OCI-LY7 (cell line): ENCODE results near the gene PSG2. TPM values are rescaled to one million over a fixed set of nuclear protein-coding genes. Genes with fewer than 3 reads are reported as not detected.
"Not testable (repeated sequence)": the region's sequence is repeated elsewhere in the genome, so short reads cannot be mapped to it uniquely, and the experiment has no call there.

Experiments used
- BruUV-seq: library from RNA; stranded (reverse); fragments of 400-500 nt; replicated peaks from 2 replicates; lab custom pipeline; 2021; lab: Mats Ljungman, UMichigan
- CTCF ChIA-PET: fragments of 300-600 bp; sonication (Branson Sonifier 250); formaldehyde crosslinking; loops from one replicate; lab custom pipeline; 2022; ENCODE audit warnings: antibody characterized with exemption; ENCODE audit not compliant: unreplicated experiment; lab: Charles Lee
- POLR2A ChIA-PET: fragments of 300-600 bp; sonication (Branson Sonifier 250); formaldehyde crosslinking; loops from one replicate; lab custom pipeline; 2022; ENCODE audit warnings: antibody characterized with exemption; lab: Charles Lee
- DNase-seq: peaks from one replicate; pipeline ENCODE4 v3.0.0-alpha.2; 2015; ENCODE audit warnings: low spot score
- H2AFZ ChIP-seq: fragments of 200-600 bp; sonication (generic), shearing (Covaris generic); 2 replicates; pipeline ENCODE4 v1.6.1; 2014; ENCODE audit warnings: mild to moderate bottlenecking, antibody characterized with exemption, low read length, moderate library complexity
- H3K27ac ChIP-seq: fragments of 200-600 bp; sonication (generic); 2 replicates; pipeline ENCODE4 v1.5.1; 2014; ENCODE audit warnings: mixed run types, low read depth, mild to moderate bottlenecking, moderate library complexity, low read length, inconsistent platforms; ENCODE audit not compliant: poor library complexity, severe bottlenecking
- H3K36me3 ChIP-seq: fragments of 200-600 bp; sonication (generic); 2 replicates; pipeline ENCODE4 v1.6.1; 2014; ENCODE audit warnings: mild to moderate bottlenecking, antibody characterized with exemption, low read length, moderate library complexity, mixed read lengths; ENCODE audit not compliant: insufficient read depth
- H3K4me1 ChIP-seq: fragments of 200-600 bp; sonication (generic); 2 replicates; pipeline ENCODE4 v1.5.1; 2014; ENCODE audit warnings: mild to moderate bottlenecking, low read length; ENCODE audit not compliant: insufficient read depth, poor library complexity, severe bottlenecking
- H3K4me2 ChIP-seq: fragments of 200-600 bp; sonication (generic); 2 replicates; pipeline ENCODE4 v1.6.1; 2014; ENCODE audit warnings: mild to moderate bottlenecking, low read length
- H3K4me3 ChIP-seq: fragments of 200-600 bp; sonication (generic); 2 replicates; pipeline ENCODE4 v1.5.1; 2014; ENCODE audit warnings: mild to moderate bottlenecking, low read depth, low read length; ENCODE audit not compliant: poor library complexity, severe bottlenecking
- H3K79me2 ChIP-seq: fragments of 200-600 bp; sonication (generic); 2 replicates; pipeline ENCODE4 v1.6.1; 2016; ENCODE audit warnings: low read depth, mild to moderate bottlenecking, low read length, moderate library complexity, mixed read lengths; ENCODE audit not compliant: insufficient read depth
- H3K9me2 ChIP-seq: fragments of 200-600 bp; sonication (generic); 2 replicates; pipeline ENCODE4 v1.6.1; 2016; ENCODE audit warnings: mild to moderate bottlenecking, low read length, mixed read lengths; ENCODE audit not compliant: insufficient read depth
- H3K9me3 ChIP-seq: fragments of 200-600 bp; sonication (generic); 2 replicates; pipeline ENCODE4 v1.6.1; 2014; ENCODE audit warnings: mild to moderate bottlenecking, mixed run types, low read length, mixed read lengths
- H4K20me1 ChIP-seq: fragments of 200-600 bp; sonication (generic); 2 replicates; pipeline ENCODE4 v1.6.1; 2014; ENCODE audit warnings: mild to moderate bottlenecking, antibody characterized with exemption, low read length, moderate library complexity, mixed read lengths; ENCODE audit not compliant: insufficient read depth
- EZH2phosphoT487 ChIP-seq: fragments of 200-600 bp; sonication (generic); IDR thresholded peaks from 2 replicates; pipeline ENCODE4 v1.6.1; 2018; ENCODE audit warnings: low read depth, borderline replicate concordance, mild to moderate bottlenecking, mixed run types, antibody characterized with exemption, low read length, moderate library complexity, mixed read lengths
- intact Hi-C: fragments of 100-400 bp; cut with micrococcal nuclease; formaldehyde crosslinking; loops from one replicate; pipeline ENCODE4 v1.10.0; 2022; ENCODE audit not compliant: unreplicated experiment
- total RNA-seq, 2 experiments: library from RNA; depleted of rRNA in 1 of 2; stranded (reverse); fragments of >200 nt in 1 of 2; shearing (Covaris generic) in 1 of 2; gene quantifications; 2 replicates each; pipeline ENCODE4 v1.2.3, GENCODE V29; 2014 to 2022
- TF ChIP-seq, protein P1 (sequence below): fragments of 200-600 bp; sonication (generic); conservative IDR thresholded peaks from 2 replicates; pipeline ENCODE4 v1.5.1; 2014; ENCODE audit warnings: mild to moderate bottlenecking, antibody characterized with exemption, low read length, moderate library complexity, mixed read lengths

The PSG2 gene
- total RNA-seq, 2 experiments from 2014 or later = not detected

DNA sequence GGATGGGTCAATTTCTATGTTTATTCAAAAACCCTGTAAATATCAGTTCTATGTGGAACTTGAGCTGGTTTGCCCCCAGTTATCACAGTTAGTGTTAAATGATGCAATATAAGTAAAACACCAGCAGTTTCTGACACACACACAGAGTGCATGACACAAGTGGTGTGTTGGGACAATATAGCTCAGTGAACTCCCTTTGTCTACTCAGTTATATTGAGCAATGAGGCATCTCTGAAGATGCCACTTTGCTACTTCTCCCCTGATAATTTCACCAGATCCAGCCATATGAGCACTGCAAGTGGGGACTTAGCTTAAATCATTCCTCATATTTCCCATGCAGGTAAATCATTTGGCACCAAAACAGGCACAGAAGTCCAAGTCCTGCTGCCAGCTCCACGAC lies 33.0 kb upstream of the PSG2 start:
- CTCF ChIA-PET, intact Hi-C loops, H4K20me1 ChIP-seq, BruUV-seq, H3K36me3 ChIP-seq, H3K79me2 ChIP-seq, DNase-seq, POLR2A ChIA-PET, H2AFZ ChIP-seq, H3K4me2 ChIP-seq, H3K9me2 ChIP-seq, H3K4me1 ChIP-seq, H3K27ac ChIP-seq, H3K9me3 ChIP-seq, H3K4me3 ChIP-seq: not testable (repeated sequence)

DNA sequence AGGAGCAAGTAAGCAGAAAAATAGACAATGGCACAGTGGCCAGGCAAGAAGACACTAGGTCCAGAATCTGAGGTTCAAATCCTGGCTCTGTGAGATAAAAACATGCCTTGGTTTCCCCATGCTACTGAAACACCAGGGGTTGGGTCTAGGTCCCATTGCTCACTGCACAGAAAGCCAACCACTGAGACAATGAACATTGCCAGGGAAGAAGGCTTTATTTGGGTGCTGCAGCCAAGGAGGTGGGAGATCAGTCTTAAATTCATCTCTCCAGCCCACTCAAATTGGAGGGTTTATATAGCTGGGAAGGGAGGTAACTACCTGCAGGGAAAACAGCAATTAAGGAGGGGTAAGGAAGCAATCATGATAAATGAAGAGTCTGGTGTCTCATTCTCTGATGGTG lies 32.6 kb upstream of the PSG2 start:
- H3K4me2 ChIP-seq, DNase-seq, H3K79me2 ChIP-seq, H3K9me2 ChIP-seq, CTCF ChIA-PET, POLR2A ChIA-PET, H3K27ac ChIP-seq, H3K4me3 ChIP-seq, BruUV-seq, H3K4me1 ChIP-seq, H3K9me3 ChIP-seq, H2AFZ ChIP-seq, H3K36me3 ChIP-seq, H4K20me1 ChIP-seq, intact Hi-C loops: not testable (repeated sequence)

DNA sequence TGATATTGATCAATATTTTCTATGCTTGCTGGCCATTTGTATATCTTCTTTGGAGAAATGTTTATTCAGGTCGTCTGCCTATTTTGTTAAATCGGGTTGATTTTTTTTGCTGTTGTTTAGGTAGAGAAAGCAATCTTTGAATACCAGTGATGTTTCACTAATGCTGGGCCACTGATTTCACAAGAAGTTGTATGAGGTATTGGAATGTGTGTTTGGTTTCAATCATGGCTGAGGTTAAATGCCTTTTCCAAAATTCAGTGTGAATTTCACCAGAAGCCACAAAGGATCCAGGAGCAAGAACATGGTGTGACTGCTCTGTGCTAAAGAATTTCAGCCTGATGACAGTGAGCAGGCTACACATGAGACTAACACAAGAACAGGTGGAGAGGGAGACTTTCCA lies 32.1 kb upstream of the PSG2 start:
- H3K9me3 ChIP-seq, DNase-seq, H3K27ac ChIP-seq, H3K79me2 ChIP-seq, H3K36me3 ChIP-seq, H3K4me1 ChIP-seq, H3K4me2 ChIP-seq, H3K9me2 ChIP-seq, H3K4me3 ChIP-seq, CTCF ChIA-PET, H4K20me1 ChIP-seq, BruUV-seq, POLR2A ChIA-PET, intact Hi-C loops, H2AFZ ChIP-seq: not testable (repeated sequence)

DNA sequence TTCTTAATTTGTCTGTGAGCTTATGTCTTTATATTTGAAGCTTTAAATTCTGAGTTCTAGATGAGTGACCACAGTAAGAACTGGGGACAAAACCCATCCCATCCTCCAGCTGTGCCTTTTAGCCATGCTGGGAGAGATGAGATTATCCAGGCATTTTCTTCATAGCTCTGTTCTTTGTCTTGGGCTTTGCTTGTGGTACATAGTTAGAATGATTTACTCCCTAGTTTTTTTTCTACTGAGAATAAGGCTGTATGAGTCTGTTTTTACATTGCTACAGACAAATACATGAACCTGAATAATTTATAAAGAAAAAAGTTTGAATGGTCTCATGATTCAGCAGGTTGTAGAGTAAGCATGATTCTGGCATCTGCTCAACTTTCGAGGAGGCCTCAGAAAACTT lies 24.9 kb upstream of the PSG2 start:
- H3K27ac ChIP-seq, intact Hi-C loops, H4K20me1 ChIP-seq, H2AFZ ChIP-seq, DNase-seq, H3K4me2 ChIP-seq, H3K4me3 ChIP-seq, H3K4me1 ChIP-seq, POLR2A ChIA-PET, H3K9me2 ChIP-seq, H3K9me3 ChIP-seq, BruUV-seq, H3K36me3 ChIP-seq, CTCF ChIA-PET, H3K79me2 ChIP-seq: not testable (repeated sequence)

DNA sequence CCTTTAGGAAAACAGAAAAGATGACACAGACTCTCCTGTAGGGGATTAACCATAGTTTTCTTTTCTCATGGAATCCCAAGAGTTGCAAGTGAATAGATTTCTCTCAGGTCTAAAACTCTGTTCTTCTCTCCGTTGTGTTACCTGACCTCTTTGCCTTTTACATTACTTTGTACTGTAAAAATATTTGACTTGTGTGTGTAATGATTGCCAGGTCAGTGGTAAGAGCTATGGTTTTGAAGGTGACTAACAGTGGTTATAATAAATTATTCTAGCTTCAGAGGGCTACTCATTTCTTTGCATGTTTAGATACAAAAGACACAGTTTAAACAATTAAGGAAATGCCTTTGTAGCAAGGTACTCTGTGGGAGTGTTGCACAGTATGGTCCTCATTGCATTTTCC lies 23.0 kb upstream of the PSG2 start:
- Histone ChIP-seq H3K9me3 (0 out of 2 replicates have a peak, but pooled peaks cover 8% of the 10 kb centered on the region), H3K9me2 (no peaks in the 10 kb centered on the region), H4K20me1 (no peaks in the 10 kb centered on the region), H3K4me3 (no peak overlapping the region), H2AFZ (no peak overlapping the region), H3K79me2 (no peaks in the 10 kb centered on the region), H3K27ac (no peak overlapping the region), H3K4me1 (no peaks in the 10 kb centered on the region), H3K36me3 (no peaks in the 10 kb centered on the region), H3K4me2 (no peak overlapping the region)
- POLR2A ChIA-PET = no interaction called here
- TF ChIP-seq, protein P1, sequence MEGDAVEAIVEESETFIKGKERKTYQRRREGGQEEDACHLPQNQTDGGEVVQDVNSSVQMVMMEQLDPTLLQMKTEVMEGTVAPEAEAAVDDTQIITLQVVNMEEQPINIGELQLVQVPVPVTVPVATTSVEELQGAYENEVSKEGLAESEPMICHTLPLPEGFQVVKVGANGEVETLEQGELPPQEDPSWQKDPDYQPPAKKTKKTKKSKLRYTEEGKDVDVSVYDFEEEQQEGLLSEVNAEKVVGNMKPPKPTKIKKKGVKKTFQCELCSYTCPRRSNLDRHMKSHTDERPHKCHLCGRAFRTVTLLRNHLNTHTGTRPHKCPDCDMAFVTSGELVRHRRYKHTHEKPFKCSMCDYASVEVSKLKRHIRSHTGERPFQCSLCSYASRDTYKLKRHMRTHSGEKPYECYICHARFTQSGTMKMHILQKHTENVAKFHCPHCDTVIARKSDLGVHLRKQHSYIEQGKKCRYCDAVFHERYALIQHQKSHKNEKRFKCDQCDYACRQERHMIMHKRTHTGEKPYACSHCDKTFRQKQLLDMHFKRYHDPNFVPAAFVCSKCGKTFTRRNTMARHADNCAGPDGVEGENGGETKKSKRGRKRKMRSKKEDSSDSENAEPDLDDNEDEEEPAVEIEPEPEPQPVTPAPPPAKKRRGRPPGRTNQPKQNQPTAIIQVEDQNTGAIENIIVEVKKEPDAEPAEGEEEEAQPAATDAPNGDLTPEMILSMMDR = no peak
- TF ChIP-seq EZH2phosphoT487 = no peak
- no TSS peak for BruUV-seq
- intact Hi-C loops = no loop called here
- CTCF ChIA-PET = no interaction called here
- no peak for DNase-seq
